SK-N-SH (cell line): ENCODE data around the gene AFF1. TPM values are rescaled to one million over a fixed set of nuclear protein-coding genes. Genes with fewer than 3 reads are reported as not detected.

Source experiments
- CTCF ChIA-PET: fragments of 300-600, 350-600 bp; formaldehyde crosslinking; extraction: SDS; loops from one replicate; lab custom pipeline; 2021; lab: Yijun Ruan, JAX
- POLR2A ChIA-PET: fragments of 350-600 bp; sonication (Branson Sonifier 250); formaldehyde crosslinking; extraction: SDS; loops from one replicate; lab custom pipeline; 2020; ENCODE audit warnings: antibody characterized with exemption, inconsistent platforms; lab: Yijun Ruan, JAX
- DNase-seq: peaks from one replicate; pipeline ENCODE4 v3.0.0; 2012
- H2AFZ ChIP-seq: fragments of 200-600 bp; sonication (generic); 2 replicates; pipeline ENCODE4 v1.8.1; 2016; ENCODE audit warnings: antibody characterized with exemption, mild to moderate bottlenecking, low read depth
- H3F3A ChIP-seq: fragments of 200-600 bp; sonication (generic); replicated peaks from 2 replicates; pipeline ENCODE3; 2016; ENCODE audit warnings: antibody characterized with exemption, mild to moderate bottlenecking; ENCODE audit not compliant: insufficient read depth
- H3K27ac ChIP-seq, 2 experiments: fragments of 200-500 bp in 1 of 2; fragments of 200-600 bp in 1 of 2; sonication (Bioruptor generic) in 1 of 2; sonication (generic), shearing (Covaris generic) in 1 of 2; 2 replicates each; pipeline versions ENCODE4 v1.5.1 to v1.6.1; 2014 to 2016; ENCODE audit warnings: low read depth in 2 of 2, inconsistent platforms in 1 of 2, low read length in 1 of 2, mild to moderate bottlenecking in 1 of 2, mixed read lengths in 1 of 2
- H3K27me3 ChIP-seq: fragments of 200-600 bp; sonication (generic), shearing (Covaris generic); 2 replicates; pipeline ENCODE4 v1.6.1; 2016; ENCODE audit warnings: mixed run types; ENCODE audit not compliant: insufficient read depth
- H3K36me3 ChIP-seq, 2 experiments: fragments of 200-500 bp in 1 of 2; fragments of 200-600 bp in 1 of 2; sonication (Bioruptor generic) in 1 of 2; sonication (generic) in 1 of 2; replicated peaks in 1 of 2; 2 replicates each; pipeline versions ENCODE3 to v1.5.1; 2014 to 2016; ENCODE audit warnings: low read length in 1 of 2, mild to moderate bottlenecking in 1 of 2; ENCODE audit not compliant: insufficient read depth in 2 of 2, control insufficient read depth in 1 of 2
- H3K4me1 ChIP-seq, 2 experiments: fragments of 200-500 bp in 1 of 2; fragments of 200-600 bp in 1 of 2; sonication (Bioruptor generic) in 1 of 2; sonication (generic), shearing (Covaris generic) in 1 of 2; 2 replicates each; pipeline versions ENCODE4 v1.5.1 to v1.6.1; 2014 to 2016; ENCODE audit warnings: low read depth in 1 of 2, low read length in 1 of 2, mixed run types in 1 of 2; ENCODE audit not compliant: insufficient read depth in 2 of 2, control insufficient read depth in 1 of 2
- H3K4me2 ChIP-seq: fragments of 200-600 bp; sonication (generic), shearing (Covaris generic); 2 replicates; pipeline ENCODE4 v1.6.1; 2017; ENCODE audit warnings: mixed run types
- H3K4me3 ChIP-seq, 2 experiments: fragments of 200-500 bp in 1 of 2; fragments of 200-600 bp in 1 of 2; sonication (Bioruptor generic) in 1 of 2; sonication (generic), shearing (Covaris generic) in 1 of 2; 2 replicates each; pipeline versions ENCODE4 v1.5.1 to v1.8.1; 2014 to 2016; ENCODE audit warnings: low read depth in 2 of 2, inconsistent platforms in 1 of 2, low read length in 1 of 2, mild to moderate bottlenecking in 1 of 2, mixed read lengths in 1 of 2, moderate library complexity in 1 of 2
- H3K79me2 ChIP-seq: fragments of 200-600 bp; sonication (generic); 2 replicates; pipeline ENCODE4 v1.8.1; 2017; ENCODE audit warnings: mild to moderate bottlenecking; ENCODE audit not compliant: insufficient read depth
- H3K9ac ChIP-seq: fragments of 200-600 bp; sonication (generic); 2 replicates; pipeline ENCODE4 v1.6.1; 2017; ENCODE audit warnings: mixed run types
- H3K9me2 ChIP-seq: fragments of 200-600 bp; sonication (generic); 2 replicates; pipeline ENCODE4 v1.6.1; 2017; ENCODE audit warnings: mixed run types
- H3K9me3 ChIP-seq: fragments of 200-600 bp; sonication (generic); 2 replicates; pipeline ENCODE4 v1.6.1; 2017; ENCODE audit warnings: mixed run types, mild to moderate bottlenecking, moderate library complexity
- H4K20me1 ChIP-seq: fragments of 200-600 bp; sonication (generic); 2 replicates; pipeline ENCODE4 v1.6.1; 2017; ENCODE audit warnings: mild to moderate bottlenecking, mixed run types; ENCODE audit not compliant: insufficient read depth
- CHD2 ChIP-seq: fragments of 150-350 bp; IDR thresholded peaks from 2 replicates; pipeline ENCODE4 v1.6.1; 2018; ENCODE audit warnings: low read length; ENCODE audit not compliant: partially characterized antibody
- CTCF ChIP-seq: fragments of 200-600 bp; sonication (generic); IDR thresholded peaks from 2 replicates; pipeline ENCODE4 v1.6.1; 2017; ENCODE audit warnings: antibody characterized with exemption, mild to moderate bottlenecking, moderate library complexity
- ELF1 ChIP-seq: IDR thresholded peaks from 2 replicates; pipeline ENCODE4 v1.4.0; 2012
- FOSL2 ChIP-seq: IDR thresholded peaks from 2 replicates; pipeline ENCODE4 v1.4.0; 2012; ENCODE audit warnings: low read depth, mild to moderate bottlenecking, moderate library complexity, borderline replicate concordance
- NFIC ChIP-seq: IDR thresholded peaks from 2 replicates; pipeline ENCODE4 v1.4.0; 2012; ENCODE audit warnings: borderline replicate concordance
- NRF1 ChIP-seq: IDR thresholded peaks from 2 replicates; pipeline ENCODE4 v1.6.1; 2012; ENCODE audit warnings: low read depth, mild to moderate bottlenecking, low read length
- RAD21 ChIP-seq: IDR thresholded peaks from 2 replicates; pipeline ENCODE4 v1.6.1; 2012; ENCODE audit warnings: mild to moderate bottlenecking, low read length
- REST ChIP-seq: IDR thresholded peaks from 2 replicates; pipeline ENCODE4 v1.6.1; 2012; ENCODE audit warnings: mild to moderate bottlenecking, low read depth, low read length, moderate library complexity
- SMC3 ChIP-seq: IDR thresholded peaks from 2 replicates; pipeline ENCODE4 v1.6.1; 2012; ENCODE audit warnings: low read depth, low read length, improper control_type of control experiment
- TEAD4 ChIP-seq: IDR thresholded peaks from 2 replicates; pipeline ENCODE4 v1.4.0; 2012; ENCODE audit warnings: mild to moderate bottlenecking, borderline replicate concordance; ENCODE audit not compliant: insufficient read depth
- USF2 ChIP-seq: fragments of 150-350 bp; IDR thresholded peaks from 2 replicates; pipeline ENCODE4 v1.6.1; 2017; ENCODE audit warnings: antibody characterized with exemption, low read length, low read depth, borderline replicate concordance
- YY1 ChIP-seq: IDR thresholded peaks from 2 replicates; pipeline ENCODE4 v1.4.0; 2012; ENCODE audit warnings: low read depth, mild to moderate bottlenecking
- WGBS: methylation state at CpG from one replicate; pipeline ENCODE4 v1.1.6; 2017; ENCODE audit warnings: low lambda C conversion rate; 5-methylcytosine and 5-hydroxymethylcytosine counted together
- polyA plus RNA-seq, 3 experiments: library from polyadenylated mRNA; depleted of rRNA; stranded (reverse); fragments of >200 nt; gene quantifications; 2 replicates each; pipeline ENCODE4 v1.2.3, GENCODE V29; 2012

Gene AFF1
- polyA plus RNA-seq, 1 of the 3 experiments (the other 2 are of a cell fraction) = 2.7 TPM

GRCh38 chr4:87034527-87034926 lies 99.7 kb downstream of the AFF1 start:
- no peaks in the 10 kb centered on the region for H4K20me1 ChIP-seq
- H3K79me2 ChIP-seq = peaks cover 75% of the 10 kb centered on the region
- no peaks in the 10 kb centered on the region for H3K27me3 ChIP-seq
- no peak for DNase-seq
- H3K9ac ChIP-seq = no peak overlapping the region
- H3K4me1 ChIP-seq = peaks cover 53 to 56% of the 10 kb centered on the region in 2 experiments; a peak in 3 of 4 replicates
- 62% methylated on average over 3 of the region's 3 CpGs for WGBS
- peak overlapping the region in 1 of 2 experiments; percentile 13; a peak in 1 of 4 replicates for H3K27ac ChIP-seq
- H3K36me3 ChIP-seq = no peaks in the 10 kb centered on the region
- H3K9me2 ChIP-seq = no peaks in the 10 kb centered on the region
- TF ChIP-seq CTCF (no peak), SMC3 (no peak), TEAD4 (no peak), FOSL2 (peak; percentile 3; the same call in 1 of the 2 replicates), CHD2 (no peak)
- H3K4me3 ChIP-seq = no peak overlapping the region
- H3F3A ChIP-seq = peaks cover 11% of the 10 kb centered on the region
- H3K9me3 ChIP-seq = no peaks in the 10 kb centered on the region
- no peak overlapping the region for H2AFZ ChIP-seq
- ChIA-PET POLR2A (no interaction called here), CTCF (interaction anchor here (1.0 to 2.2 kb wide), 2 partner anchors 25 to 59 kb away, joined by 3 to 6 read pairs; no protein-coding TSS in a partner anchor)
- H3K4me2 ChIP-seq = no peak overlapping the region

- no peak overlapping the region for H2AFZ ChIP-seq
- no peak for TF ChIP-seq REST
- TF ChIP-seq USF2 = no peak
- no peak for TF ChIP-seq NFIC
- TF ChIP-seq RAD21 = no peak
- TF ChIP-seq YY1 = no peak
- no peak for TF ChIP-seq CHD2
- TF ChIP-seq ELF1 = no peak
- TF ChIP-seq NRF1 = no peak
- TF ChIP-seq CTCF = no peak
- TF ChIP-seq TEAD4 = no peak
- TF ChIP-seq, all 33 proteins: peak for 0
- Histone ChIP-seq H3K4me3 (no peak overlapping the region), H3K27ac (no peak overlapping the region), H3K9me3 (no peaks in the 10 kb centered on the region), H3K36me3 (no peaks in the 10 kb centered on the region), H3K79me2 (peaks cover 87% of the 10 kb centered on the region), H3K27me3 (no peaks in the 10 kb centered on the region), H3K4me2 (no peak overlapping the region), H3F3A (peaks cover 12% of the 10 kb centered on the region), H3K4me1 (peaks cover 45 to 46% of the 10 kb centered on the region in 2 experiments; a peak in 3 of 4 replicates), H4K20me1 (no peaks in the 10 kb centered on the region), H3K9ac (no peak overlapping the region), H3K9me2 (no peaks in the 10 kb centered on the region)
- WGBS = 99% methylated on average over 3 of the region's 3 CpGs
- CTCF ChIA-PET = interaction anchor here (0.6 to 2.2 kb wide), 6 partner anchors 26 to 540 kb away, joined by 3 to 7 read pairs (median 4); no protein-coding TSS in a partner anchor
- POLR2A ChIA-PET = no interaction called here
- DNase-seq = no peak
Measured at GRCh38 chr4:87035881-87036509, 101.2 kb downstream of the AFF1 start.
